Keratinocyte (primary cell): ENCODE measurements around the gene MELTF. TPM values are rescaled to one million over a fixed set of nuclear protein-coding genes. Genes with fewer than 3 reads are reported as not detected.

Source experiments
- DNase-seq: peaks from one replicate; pipeline ENCODE4 v3.0.0-alpha.2; 2011; ENCODE audit warnings: low read depth, missing footprints, low spot score
- FAIRE-seq: peaks from 2 replicates; lab custom pipeline; 2011; peaks lifted over from hg19 to GRCh38; lab: Jason Lieb, UNC
- H2AFZ ChIP-seq: 2 replicates; pipeline ENCODE4 v1.6.0; 2012; ENCODE audit warnings: low read length, control low read depth, inconsistent platforms; ENCODE audit not compliant: control insufficient read depth
- H3K27ac ChIP-seq: 2 replicates; pipeline ENCODE4 v1.5.1; 2011; ENCODE audit warnings: low read length; ENCODE audit not compliant: control insufficient read depth, insufficient read depth
- H3K27me3 ChIP-seq: 3 replicates; pipeline ENCODE4 v1.6.0; 2011; ENCODE audit warnings: low read length; ENCODE audit not compliant: control insufficient read depth, insufficient read depth; ENCODE audit errors: extremely low read depth
- H3K36me3 ChIP-seq, 2 experiments: 2 replicates in 1 of 2; 3 replicates in 1 of 2; pipeline ENCODE4 v1.5.1; 2011; ENCODE audit warnings: low read length in 2 of 2, mild to moderate bottlenecking in 1 of 2; ENCODE audit not compliant: control insufficient read depth in 2 of 2, insufficient read depth in 2 of 2; ENCODE audit errors: extremely low read depth in 1 of 2
- H3K4me1 ChIP-seq: 3 replicates; pipeline ENCODE4 v1.5.1; 2011; ENCODE audit warnings: low read length; ENCODE audit not compliant: control insufficient read depth, insufficient read depth; ENCODE audit errors: extremely low read depth
- H3K4me2 ChIP-seq: 3 replicates; pipeline ENCODE4 v1.6.0; 2011; ENCODE audit warnings: low read depth, low read length; ENCODE audit not compliant: control insufficient read depth, insufficient read depth; ENCODE audit errors: extremely low read depth
- H3K4me3 ChIP-seq, 3 experiments: fragments of 200-600 bp in 1 of 3; sonication (generic) in 1 of 3; 2 replicates in 2 of 3; 3 replicates in 1 of 3; pipeline ENCODE4 v1.5.1; 2011 to 2016; ENCODE audit warnings: low read length in 3 of 3, mild to moderate bottlenecking in 3 of 3, control low read depth in 2 of 3, inconsistent platforms in 1 of 3, low read depth in 1 of 3, mixed read lengths in 1 of 3, mixed run types in 1 of 3, moderate library complexity in 1 of 3; ENCODE audit not compliant: control insufficient read depth in 2 of 3, insufficient read depth in 2 of 3; ENCODE audit errors: extremely low read depth in 1 of 3
- H3K79me2 ChIP-seq: 2 replicates; pipeline ENCODE4 v1.6.0; 2012; ENCODE audit warnings: low read length; ENCODE audit not compliant: control insufficient read depth, insufficient read depth
- H3K9ac ChIP-seq: 3 replicates; pipeline ENCODE4 v1.6.0; 2011; ENCODE audit warnings: low read length; ENCODE audit not compliant: control insufficient read depth, insufficient read depth; ENCODE audit errors: extremely low read depth
- H3K9me1 ChIP-seq: 3 replicates; pipeline ENCODE4 v1.6.0; 2011; ENCODE audit warnings: low read length; ENCODE audit not compliant: control insufficient read depth, insufficient read depth; ENCODE audit errors: extremely low read depth
- H3K9me3 ChIP-seq: 2 replicates; pipeline ENCODE4 v1.5.1; 2012; ENCODE audit warnings: low read depth, low read length; ENCODE audit not compliant: control insufficient read depth
- H4K20me1 ChIP-seq: 3 replicates; pipeline ENCODE4 v1.6.0; 2011; ENCODE audit warnings: low read length; ENCODE audit not compliant: control insufficient read depth, insufficient read depth; ENCODE audit errors: extremely low read depth
- EZH2 ChIP-seq: IDR thresholded peaks from one replicate; pipeline ENCODE4 v1.6.1; 2012; ENCODE audit warnings: inconsistent platforms, mild to moderate bottlenecking, low read length, moderate library complexity
- dilution Hi-C: fragments of 300-500 bp; cut with MboI; formaldehyde crosslinking; loops from one replicate; pipeline ENCODE4 v1.7.0; 2020; ENCODE audit warnings: low sequenced_read_pairs; ENCODE audit not compliant: extremely low pct_ligation_motif_present
- polyA plus RNA-seq, 5 experiments: library from polyadenylated mRNA; depleted of rRNA in 3 of 5; stranded (reverse) in 3 of 5; stranded (forward) in 1 of 5; unstranded in 1 of 5; fragments of >200 nt; gene quantifications; 1 replicate in 1 of 5; 2 replicates in 3 of 5; 3 replicates in 1 of 5; pipeline versions ENCODE4 v1.2.1 to v1.2.3, GENCODE V29; 2011 to 2012; ENCODE audit warnings: missing spikeins in 2 of 5, low read depth in 1 of 5, low replicate concordance in 1 of 5
- TF ChIP-seq, protein P1 (sequence below), 3 experiments: IDR thresholded peaks in 1 of 3; conservative IDR thresholded peaks in 1 of 3; optimal IDR thresholded peaks in 1 of 3; 2 replicates in 2 of 3; 3 replicates in 1 of 3; pipeline versions ENCODE3 to v1.5.1; 2011; ENCODE audit warnings: low read length in 3 of 3, mild to moderate bottlenecking in 3 of 3, moderate library complexity in 2 of 3, control low read depth in 1 of 3, inconsistent platforms in 1 of 3; ENCODE audit not compliant: insufficient read depth in 2 of 3; ENCODE audit errors: extremely low read depth in 1 of 3

MELTF gene
- polyA plus RNA-seq, 1 donor (not counting 4 experiments of a cell fraction or from before 2014, with no cell fraction given), result 6.0 TPM

DNA sequence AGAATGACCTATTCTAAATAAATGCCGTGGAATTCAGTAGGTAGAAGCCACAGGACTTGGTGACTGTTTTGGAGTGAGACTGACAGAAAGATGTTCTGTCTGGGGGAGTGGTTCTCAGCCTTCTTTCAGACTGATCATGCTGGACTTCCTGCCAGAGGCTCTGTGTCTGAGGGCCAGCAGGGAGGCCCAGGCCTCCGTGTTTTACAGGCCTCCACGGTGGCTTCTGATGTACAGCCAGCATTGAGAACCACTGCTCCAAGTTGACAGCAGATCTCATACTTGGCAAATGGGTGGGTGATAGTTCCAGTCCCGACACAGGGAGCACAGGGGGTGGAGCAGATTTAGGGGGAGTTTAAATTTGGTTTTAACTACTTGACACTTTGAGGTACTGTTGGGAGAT is 54.3 kb downstream of the MELTF start:
- FAIRE-seq (no peak), DNase-seq (no peak)
- Histone ChIP-seq H3K4me1 (peaks cover 4% of the 10 kb centered on the region), H3K36me3 (no peaks in the 10 kb centered on the region), H4K20me1 (no peaks in the 10 kb centered on the region), H3K9ac (no peak overlapping the region), H3K9me1 (no peaks in the 10 kb centered on the region), H3K4me3 (no peak overlapping the region), H3K9me3 (no peaks in the 10 kb centered on the region), H3K27me3 (no peaks in the 10 kb centered on the region), H3K4me2 (no peak overlapping the region), H3K79me2 (no peaks in the 10 kb centered on the region), H3K27ac (no peak overlapping the region), H2AFZ (no peak overlapping the region)
- TF ChIP-seq, protein P1, sequence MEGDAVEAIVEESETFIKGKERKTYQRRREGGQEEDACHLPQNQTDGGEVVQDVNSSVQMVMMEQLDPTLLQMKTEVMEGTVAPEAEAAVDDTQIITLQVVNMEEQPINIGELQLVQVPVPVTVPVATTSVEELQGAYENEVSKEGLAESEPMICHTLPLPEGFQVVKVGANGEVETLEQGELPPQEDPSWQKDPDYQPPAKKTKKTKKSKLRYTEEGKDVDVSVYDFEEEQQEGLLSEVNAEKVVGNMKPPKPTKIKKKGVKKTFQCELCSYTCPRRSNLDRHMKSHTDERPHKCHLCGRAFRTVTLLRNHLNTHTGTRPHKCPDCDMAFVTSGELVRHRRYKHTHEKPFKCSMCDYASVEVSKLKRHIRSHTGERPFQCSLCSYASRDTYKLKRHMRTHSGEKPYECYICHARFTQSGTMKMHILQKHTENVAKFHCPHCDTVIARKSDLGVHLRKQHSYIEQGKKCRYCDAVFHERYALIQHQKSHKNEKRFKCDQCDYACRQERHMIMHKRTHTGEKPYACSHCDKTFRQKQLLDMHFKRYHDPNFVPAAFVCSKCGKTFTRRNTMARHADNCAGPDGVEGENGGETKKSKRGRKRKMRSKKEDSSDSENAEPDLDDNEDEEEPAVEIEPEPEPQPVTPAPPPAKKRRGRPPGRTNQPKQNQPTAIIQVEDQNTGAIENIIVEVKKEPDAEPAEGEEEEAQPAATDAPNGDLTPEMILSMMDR (optimal IDR thresholded peaks at IDR 0.05 in 1 of 3, IDR thresholded peaks at IDR 0.05 in 1 of 3, conservative IDR thresholded peaks at IDR 0.05 in 1 of 3; ENCODE audit: extremely low read depth in 1 of 3, insufficient read depth in 2 of 3, low read length in 3 of 3), result no peak
- no peak for TF ChIP-seq EZH2
- dilution Hi-C loops, result no loop called here

DNA sequence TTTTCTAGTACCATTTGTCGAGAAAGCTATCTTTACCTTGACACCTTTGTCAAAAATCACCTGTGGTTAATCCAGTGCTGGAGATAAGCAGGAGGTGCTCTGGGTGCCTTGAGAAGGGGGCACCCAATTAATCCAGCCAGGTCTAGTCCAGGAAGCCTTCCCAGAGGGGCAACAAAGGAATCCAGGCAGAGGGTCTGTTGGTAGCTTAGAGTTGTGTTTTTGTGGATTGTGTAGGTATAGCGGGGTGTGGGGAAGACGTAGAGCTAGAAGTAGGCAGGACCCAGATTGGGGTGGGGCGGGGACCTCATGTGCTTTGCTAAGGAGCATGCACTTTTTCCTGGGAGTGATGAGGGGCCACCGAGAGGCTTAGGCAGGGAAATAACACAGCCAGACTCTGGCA is 55.0 kb downstream of the MELTF start:
- H3K4me3 ChIP-seq, result no peak overlapping the region
- H3K9me3 ChIP-seq, result no peaks in the 10 kb centered on the region
- H4K20me1 ChIP-seq, result no peaks in the 10 kb centered on the region
- H3K79me2 ChIP-seq, result no peaks in the 10 kb centered on the region
- no peak overlapping the region for H3K4me2 ChIP-seq
- TF ChIP-seq EZH2, result no peak
- TF ChIP-seq, protein P1 (optimal IDR thresholded peaks at IDR 0.05 in 1 of 3, IDR thresholded peaks at IDR 0.05 in 1 of 3, conservative IDR thresholded peaks at IDR 0.05 in 1 of 3; ENCODE audit: extremely low read depth in 1 of 3, insufficient read depth in 2 of 3, low read length in 3 of 3), result no peak
- dilution Hi-C loops, result no loop called here
- peaks cover 4% of the 10 kb centered on the region for H3K4me1 ChIP-seq
- no peak for DNase-seq
- H3K27me3 ChIP-seq, result no peaks in the 10 kb centered on the region
- H3K27ac ChIP-seq, result no peak overlapping the region
- no peaks in the 10 kb centered on the region for H3K36me3 ChIP-seq
- no peak overlapping the region for H2AFZ ChIP-seq
- H3K9ac ChIP-seq, result no peak overlapping the region
- no peak for FAIRE-seq
- no peaks in the 10 kb centered on the region for H3K9me1 ChIP-seq
